ENCODE results near the gene TCTA. TPM values are rescaled to one million over a fixed set of nuclear protein-coding genes. Genes with fewer than 3 reads are reported as not detected.

TCTA gene
- total and polyA plus RNA-seq, 2 donors (not counting 1 experiment from before 2014, with no cell fraction given): 46.4 to 55.9 TPM

DNA sequence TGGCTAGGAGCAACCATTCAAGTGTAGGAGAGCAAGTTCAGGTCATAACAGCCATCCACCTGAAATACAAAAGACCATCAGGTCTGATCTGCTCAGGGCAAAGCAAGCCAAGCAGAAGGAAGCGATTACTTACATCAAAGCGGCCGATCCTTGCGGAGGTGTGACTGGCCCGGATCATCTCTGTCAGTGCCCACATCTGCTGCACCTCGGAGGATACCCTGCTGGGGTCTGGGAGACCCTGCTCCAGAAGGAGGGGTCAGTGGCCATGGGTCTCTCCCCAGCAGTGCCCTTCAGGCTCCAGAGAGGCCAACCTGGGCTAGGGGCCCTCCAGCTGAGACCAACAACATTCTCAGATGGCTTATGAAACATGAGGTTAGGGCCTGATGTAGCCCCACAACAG is 12.6 kb downstream of the TCTA start:
- ATAC-seq (ENCODE audit: low read depth): no peak
- no peaks in the 10 kb centered on the region for H3K27me3 ChIP-seq (replicated peaks in 1 of 4; ENCODE audit: control extremely low read depth in 1 of 4, control insufficient read depth in 3 of 4, insufficient read depth in 4 of 4, low read length in 3 of 4)
- peaks cover 17% of the 10 kb centered on the region for H4K20me1 ChIP-seq (ENCODE audit: control insufficient read depth, insufficient read depth, low read length, poor library complexity, severe bottlenecking)
- H3K27me3 Mint-ChIP-seq: no peaks in the 10 kb centered on the region
- no peaks in the 10 kb centered on the region for H3K9me3 Mint-ChIP-seq (ENCODE audit: insufficient read depth)
- 97% methylated on average over 6 of the region's 6 CpGs for WGBS (ENCODE audit: insufficient coverage)
- H2AFZ ChIP-seq (ENCODE audit: insufficient read depth, low read depth, low read length, poor library complexity, severe bottlenecking): no peak overlapping the region
- H3K27ac ChIP-seq (ENCODE audit: low read length in 2 of 2): no peak overlapping the region
- intact Hi-C loops (cut with micrococcal nuclease): no loop called here
- no peak for DNase-seq
- no peak overlapping the region for H3K9ac ChIP-seq (ENCODE audit: low read length)
- TF ChIP-seq EZH2 (IDR thresholded peaks at IDR 0.05; ENCODE audit: borderline replicate concordance, insufficient read depth, low read depth, low read length, poor library complexity, severe bottlenecking) (no peak), CTCF (IDR thresholded peaks at IDR 0.05) (no peak)
- H3K4me1 Mint-ChIP-seq: peaks cover 25% of the 10 kb centered on the region
- H3K79me2 ChIP-seq (ENCODE audit: control insufficient read depth, insufficient read depth, low read length): peaks cover 34% of the 10 kb centered on the region
- no peak overlapping the region for H3K27ac Mint-ChIP-seq
- H3K9me3 ChIP-seq (ENCODE audit: control extremely low read depth in 1 of 3, control insufficient read depth in 2 of 3, insufficient read depth in 1 of 3, low read length in 2 of 3): no peaks in the 10 kb centered on the region
- H3K36me3 ChIP-seq (replicated peaks in 1 of 2; ENCODE audit: control extremely low read depth in 1 of 2, control insufficient read depth in 1 of 2, extremely low read depth in 1 of 2, insufficient read depth in 2 of 2, low read length in 1 of 2): peaks cover 0 to 16% of the 10 kb centered on the region in 2 experiments
- H3K4me2 ChIP-seq (replicated peaks; ENCODE audit: low read depth, low read length, poor library complexity, severe bottlenecking): no peak overlapping the region
- ChIA-PET CTCF (interaction anchor here (2.0 kb wide), 1 partner anchor 25 kb away, joined by 9 read pairs; no protein-coding TSS in a partner anchor), POLR2A (no interaction called here)
- peaks cover 5 to 19% of the 10 kb centered on the region in 2 donors for H3K4me1 ChIP-seq (ENCODE audit: control insufficient read depth in 2 of 2, insufficient read depth in 2 of 2, low read length in 2 of 2)
- no peak overlapping the region for H3K4me3 ChIP-seq (ENCODE audit: control extremely low read depth in 1 of 5, extremely low read depth in 1 of 5, insufficient read depth in 1 of 5, low read depth in 2 of 5, low read length in 4 of 5)
- no peak overlapping the region for H3K4me3 Mint-ChIP-seq

GRCh38 chr3:49427586-49427985 is 15.4 kb downstream of the TCTA start:
- ChIA-PET CTCF (interaction anchor here (1.4 to 3.0 kb wide), 2 partner anchors 82 to 88 kb away, joined by 3 to 14 read pairs; partner anchors contain the start of gene USP4), POLR2A (interaction anchor here (0.8 to 2.1 kb wide), 4 partner anchors 11 to 87 kb away, joined by 3 to 29 read pairs (median 4); partner anchors contain the start of gene RHOA)
- no peaks in the 10 kb centered on the region for H3K9me3 Mint-ChIP-seq (ENCODE audit: insufficient read depth)
- Histone ChIP-seq H3K4me1 (ENCODE audit: control insufficient read depth in 2 of 2, insufficient read depth in 2 of 2, low read length in 2 of 2) (peaks cover 7 to 16% of the 10 kb centered on the region in 2 donors), H3K4me3 (ENCODE audit: control extremely low read depth in 1 of 5, extremely low read depth in 1 of 5, insufficient read depth in 1 of 5, low read depth in 2 of 5, low read length in 4 of 5) (no peak overlapping the region), H3K9me3 (ENCODE audit: control extremely low read depth in 1 of 3, control insufficient read depth in 2 of 3, insufficient read depth in 1 of 3, low read length in 2 of 3) (no peaks in the 10 kb centered on the region), H3K36me3 (replicated peaks in 1 of 2; ENCODE audit: control extremely low read depth in 1 of 2, control insufficient read depth in 1 of 2, extremely low read depth in 1 of 2, insufficient read depth in 2 of 2, low read length in 1 of 2) (peaks cover 0 to 16% of the 10 kb centered on the region in 2 experiments), H3K27ac (ENCODE audit: low read length in 2 of 2) (no peak overlapping the region), H3K27me3 (replicated peaks in 1 of 4; ENCODE audit: control extremely low read depth in 1 of 4, control insufficient read depth in 3 of 4, insufficient read depth in 4 of 4, low read length in 3 of 4) (no peaks in the 10 kb centered on the region), H2AFZ (ENCODE audit: insufficient read depth, low read depth, low read length, poor library complexity, severe bottlenecking) (no peak overlapping the region), H3K4me2 (replicated peaks; ENCODE audit: low read depth, low read length, poor library complexity, severe bottlenecking) (no peak overlapping the region), H3K9ac (ENCODE audit: low read length) (no peak overlapping the region), H4K20me1 (ENCODE audit: control insufficient read depth, insufficient read depth, low read length, poor library complexity, severe bottlenecking) (no peaks in the 10 kb centered on the region), H3K79me2 (ENCODE audit: control insufficient read depth, insufficient read depth, low read length) (peaks cover 8% of the 10 kb centered on the region)
- peaks cover 15% of the 10 kb centered on the region for H3K4me1 Mint-ChIP-seq
- 60% methylated on average over 1 of the region's 2 CpGs for WGBS (ENCODE audit: insufficient coverage)
- ATAC-seq (ENCODE audit: low read depth) (no peak), DNase-seq (no peak)
- no peaks in the 10 kb centered on the region for H3K27me3 Mint-ChIP-seq
- peak overlapping the region; percentile 91 for H3K4me3 Mint-ChIP-seq
- TF ChIP-seq CTCF (IDR thresholded peaks at IDR 0.05) (no peak), EZH2 (IDR thresholded peaks at IDR 0.05; ENCODE audit: borderline replicate concordance, insufficient read depth, low read depth, low read length, poor library complexity, severe bottlenecking) (no peak)
- peak overlapping the region; percentile 13 for H3K27ac Mint-ChIP-seq
- intact Hi-C loops (cut with micrococcal nuclease): no loop called here

Data from B cell (primary cell).